Skin of body (tissue), 2 donors: ENCODE results near the gene GRIN1. TPM values are rescaled to one million over a fixed set of nuclear protein-coding genes. Genes with fewer than 3 reads are reported as not detected.

Experiments
- DNase-seq: peaks from one replicate; lab custom pipeline; 2025; lab: John Stamatoyannopoulos, UW
- total RNA-seq: library from RNA; depleted of rRNA; stranded (reverse); fragments of >200 nt; gene quantifications from one replicate; pipeline ENCODE4 v1.2.3, GENCODE V29; 2014

The GRIN1 gene
- total RNA-seq, 1 donor from 2014 or later = 0.89 TPM

GRCh38 chr9:137163365-137163715, 24.4 kb downstream of the GRIN1 start:
- DNase-seq = no peak

DNA sequence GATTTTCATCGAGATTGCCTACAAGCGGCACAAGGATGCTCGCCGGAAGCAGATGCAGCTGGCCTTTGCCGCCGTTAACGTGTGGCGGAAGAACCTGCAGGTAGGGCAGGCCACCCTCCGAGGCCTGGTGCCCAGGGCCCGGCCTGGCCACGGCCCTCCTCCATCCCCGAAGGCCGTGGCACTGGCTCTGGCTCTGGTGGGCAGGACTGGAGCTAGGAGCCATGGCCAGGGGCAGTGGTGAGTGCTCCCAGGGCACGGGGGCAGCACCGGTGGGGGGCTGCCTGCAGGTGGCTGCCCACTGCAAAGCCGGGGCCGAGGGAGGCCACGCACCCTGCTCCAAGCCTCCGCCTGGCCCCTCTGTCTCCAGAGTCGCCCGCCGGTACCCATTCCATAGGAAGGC, 24.9 kb downstream of the GRIN1 start:
- DNase-seq = no peak

DNA sequence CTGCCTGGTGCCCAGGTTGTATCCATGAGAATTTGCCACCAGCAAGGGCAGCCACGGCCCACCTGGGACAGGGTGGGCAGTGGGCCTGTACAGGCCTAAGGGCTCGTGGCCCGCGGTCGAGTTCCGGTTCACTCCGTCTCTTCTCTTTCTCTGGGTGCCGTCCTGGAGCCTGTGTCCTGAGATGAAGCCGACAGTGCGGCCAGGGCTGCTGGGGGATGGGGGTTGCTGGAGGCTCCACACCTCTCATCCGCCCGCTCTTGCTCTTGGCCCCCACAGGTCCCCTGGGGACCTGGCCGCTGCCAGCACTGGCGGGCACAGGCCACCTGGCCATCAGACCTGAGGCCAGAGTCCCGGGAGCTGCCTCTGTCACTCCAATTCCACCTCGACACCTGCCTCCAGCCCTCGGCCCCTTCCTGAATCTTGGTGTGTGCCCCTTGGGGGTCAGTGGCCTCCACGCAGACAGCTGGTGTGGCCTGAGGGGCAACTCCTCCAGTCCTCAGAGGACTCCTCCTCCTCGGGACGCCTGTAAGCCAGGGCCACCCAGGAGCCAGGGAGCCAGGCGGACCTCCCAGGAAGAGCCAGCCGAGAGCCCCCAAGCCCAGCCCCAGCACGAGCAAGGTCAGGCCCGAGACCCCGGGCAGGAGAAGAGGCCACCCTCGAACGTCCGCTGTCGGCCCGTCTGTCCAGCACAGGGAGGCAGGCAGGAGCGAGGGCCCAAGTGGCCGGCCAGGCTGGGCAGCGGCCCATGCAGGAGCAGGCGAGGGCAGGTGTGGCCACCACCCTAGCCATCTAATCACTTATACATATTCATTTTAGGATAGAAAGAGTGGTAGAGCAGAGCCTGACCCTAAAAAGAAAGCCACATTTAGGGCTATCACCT, 25.7 kb downstream of the GRIN1 start:
- no peak for DNase-seq

DNA sequence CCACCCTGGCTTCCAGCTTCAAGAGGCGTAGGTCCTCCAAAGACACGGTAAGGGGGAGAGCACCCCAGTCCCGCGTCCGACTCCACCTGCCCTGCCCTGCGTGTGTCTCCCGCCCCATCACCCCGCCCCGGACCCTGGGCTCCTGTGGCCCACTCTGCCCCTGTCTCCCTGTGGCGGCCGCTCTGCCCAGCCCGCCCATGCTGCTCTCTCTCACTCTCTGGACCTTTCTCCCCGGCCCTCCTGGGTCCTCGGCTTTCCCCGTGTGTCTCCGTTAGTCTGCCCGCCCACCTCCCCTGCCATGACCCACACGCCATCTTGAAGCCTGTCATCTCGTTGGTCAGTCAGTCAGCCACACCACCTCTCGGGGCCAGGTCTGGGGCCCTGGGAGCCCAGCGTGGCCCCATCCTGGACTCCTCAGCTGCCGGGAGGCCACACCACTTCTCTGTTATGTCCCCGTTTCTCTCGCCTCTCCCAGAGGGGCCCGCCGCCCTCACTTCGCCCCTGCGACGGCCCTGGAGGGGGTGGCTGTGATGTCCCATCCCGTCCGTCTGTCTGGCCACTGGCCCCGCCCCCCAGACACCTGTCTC, 26.4 kb downstream of the GRIN1 start:
- no peak for DNase-seq

- no peak for DNase-seq
Observed at GRCh38 chr9:137166380-137167229, 27.7 kb downstream of the GRIN1 start.

DNA sequence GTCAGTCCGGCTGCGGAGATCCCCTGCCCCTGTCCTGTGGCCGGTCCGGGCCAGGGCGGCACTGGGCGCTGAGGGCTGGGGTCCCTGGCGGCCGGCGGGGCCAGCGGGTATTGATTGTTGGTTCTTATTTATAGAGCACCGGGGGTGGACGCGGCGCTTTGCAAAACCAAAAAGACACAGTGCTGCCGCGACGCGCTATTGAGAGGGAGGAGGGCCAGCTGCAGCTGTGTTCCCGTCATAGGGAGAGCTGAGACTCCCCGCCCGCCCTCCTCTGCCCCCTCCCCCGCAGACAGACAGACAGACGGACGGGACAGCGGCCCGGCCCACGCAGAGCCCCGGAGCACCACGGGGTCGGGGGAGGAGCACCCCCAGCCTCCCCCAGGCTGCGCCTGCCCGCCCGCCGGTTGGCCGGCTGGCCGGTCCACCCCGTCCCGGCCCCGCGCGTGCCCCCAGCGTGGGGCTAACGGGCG, 28.4 kb downstream of the GRIN1 start:
- no peak for DNase-seq

DNA sequence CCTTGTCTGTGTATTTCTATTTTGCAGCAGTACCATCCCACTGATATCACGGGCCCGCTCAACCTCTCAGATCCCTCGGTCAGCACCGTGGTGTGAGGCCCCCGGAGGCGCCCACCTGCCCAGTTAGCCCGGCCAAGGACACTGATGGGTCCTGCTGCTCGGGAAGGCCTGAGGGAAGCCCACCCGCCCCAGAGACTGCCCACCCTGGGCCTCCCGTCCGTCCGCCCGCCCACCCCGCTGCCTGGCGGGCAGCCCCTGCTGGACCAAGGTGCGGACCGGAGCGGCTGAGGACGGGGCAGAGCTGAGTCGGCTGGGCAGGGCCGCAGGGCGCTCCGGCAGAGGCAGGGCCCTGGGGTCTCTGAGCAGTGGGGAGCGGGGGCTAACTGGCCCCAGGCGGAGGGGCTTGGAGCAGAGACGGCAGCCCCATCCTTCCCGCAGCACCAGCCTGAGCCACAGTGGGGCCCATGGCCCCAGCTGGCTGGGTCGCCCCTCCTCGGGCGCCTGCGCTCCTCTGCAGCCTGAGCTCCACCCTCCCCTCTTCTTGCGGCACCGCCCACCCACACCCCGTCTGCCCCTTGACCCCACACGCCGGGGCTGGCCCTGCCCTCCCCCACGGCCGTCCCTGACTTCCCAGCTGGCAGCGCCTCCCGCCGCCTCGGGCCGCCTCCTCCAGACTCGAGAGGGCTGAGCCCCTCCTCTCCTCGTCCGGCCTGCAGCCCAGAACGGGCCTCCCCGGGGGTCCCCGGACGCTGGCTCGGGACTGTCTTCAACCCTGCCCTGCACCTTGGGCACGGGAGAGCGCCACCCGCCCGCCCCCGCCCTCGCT, 29.0 kb downstream of the GRIN1 start:
- no peak for DNase-seq

GRCh38 chr9:137168573-137168903, 29.6 kb downstream of the GRIN1 start:
- DNase-seq = no peak

DNA sequence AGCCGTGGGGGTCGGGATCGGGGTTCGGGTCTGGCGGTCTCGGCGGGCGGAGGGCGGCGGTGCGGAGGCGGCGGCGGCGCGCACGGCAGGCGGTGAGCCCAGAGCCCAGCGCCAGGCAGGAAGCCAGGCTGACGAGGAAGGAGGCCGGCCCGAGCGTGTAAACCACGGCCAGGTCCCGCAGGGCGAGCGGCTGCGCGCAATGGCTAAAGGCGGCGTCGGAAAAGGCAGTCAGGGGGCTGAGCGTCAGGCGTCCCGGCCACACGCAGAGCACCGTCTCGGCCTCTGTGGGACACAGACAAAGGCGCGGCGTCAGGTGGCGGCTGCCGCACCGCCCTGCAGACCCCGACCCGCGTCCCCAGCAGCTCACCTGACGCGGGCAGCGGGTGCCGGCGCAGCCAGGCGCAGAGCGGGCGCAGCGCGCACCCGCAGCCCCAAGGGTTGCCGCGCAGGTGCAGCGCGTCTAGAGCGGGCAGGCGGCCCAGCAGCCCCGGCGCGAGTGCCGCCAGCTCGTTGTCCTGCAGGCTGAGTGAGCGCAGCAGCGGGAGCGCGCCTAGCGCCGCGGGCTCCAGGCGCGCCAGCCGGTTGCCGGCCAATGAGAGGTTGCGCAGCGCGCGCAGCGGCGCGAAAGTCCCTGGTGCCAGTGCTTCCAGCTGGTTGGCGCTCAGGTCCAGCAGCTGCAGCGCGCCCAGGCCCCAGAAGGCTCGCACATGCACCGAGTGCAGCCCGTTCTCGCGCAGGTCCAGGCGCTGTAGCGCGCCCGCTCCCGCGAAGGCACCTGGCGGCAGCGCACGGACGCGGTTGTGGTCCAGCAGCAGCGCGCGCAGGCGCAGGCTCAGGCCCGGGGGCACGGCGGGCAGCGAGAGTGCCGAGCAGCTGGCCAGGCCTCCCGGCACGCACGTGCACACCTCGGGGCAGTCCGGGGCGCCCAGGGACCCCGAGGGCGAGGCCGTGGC, 30.2 kb downstream of the GRIN1 start:
- no peak for DNase-seq

- no peak for DNase-seq
Observed at GRCh38 chr9:137169896-137170358, 31.0 kb downstream of the GRIN1 start, which contains the start of gene LRRC26. Gene LRRC26, minus strand, starts transcription at chr9:137170051. Its CDS starts 108 bp downstream, at chr9:137169943.

DNA sequence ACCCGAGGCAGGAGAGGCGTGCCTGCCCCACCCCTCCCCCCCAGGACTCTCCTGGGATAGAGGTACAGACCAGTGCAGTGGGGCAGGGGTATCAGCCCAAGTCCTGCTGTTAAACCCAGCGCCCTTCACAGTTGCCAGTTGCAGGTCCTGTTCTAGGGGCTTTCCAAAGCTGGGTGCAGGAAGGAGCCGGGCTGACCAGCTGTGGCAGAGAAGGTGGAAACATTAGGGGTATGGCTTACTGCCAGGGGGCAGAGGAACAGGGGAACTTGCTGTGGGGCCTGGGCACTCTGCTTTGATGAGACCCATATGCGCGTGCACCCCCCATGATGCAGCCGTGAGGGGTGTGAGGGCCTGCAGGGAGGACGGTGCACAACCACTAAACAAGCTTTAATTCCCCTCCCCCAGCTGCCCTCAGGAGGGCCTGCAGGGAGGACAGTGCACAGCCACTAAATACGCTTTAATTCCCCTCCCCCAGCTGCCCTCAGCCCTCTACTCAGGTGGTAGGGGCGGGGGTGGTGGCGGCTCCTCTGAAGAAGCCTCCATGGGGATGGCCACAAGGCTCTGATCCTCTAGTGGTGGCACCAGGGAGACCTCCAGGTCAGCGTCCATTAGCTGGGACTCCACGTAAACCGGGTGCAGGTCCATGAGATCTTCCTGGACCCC, 31.7 kb downstream of the GRIN1 start:
- no peak for DNase-seq

GRCh38 chr9:137171149-137171900, 32.4 kb downstream of the GRIN1 start:
- no peak for DNase-seq

DNA sequence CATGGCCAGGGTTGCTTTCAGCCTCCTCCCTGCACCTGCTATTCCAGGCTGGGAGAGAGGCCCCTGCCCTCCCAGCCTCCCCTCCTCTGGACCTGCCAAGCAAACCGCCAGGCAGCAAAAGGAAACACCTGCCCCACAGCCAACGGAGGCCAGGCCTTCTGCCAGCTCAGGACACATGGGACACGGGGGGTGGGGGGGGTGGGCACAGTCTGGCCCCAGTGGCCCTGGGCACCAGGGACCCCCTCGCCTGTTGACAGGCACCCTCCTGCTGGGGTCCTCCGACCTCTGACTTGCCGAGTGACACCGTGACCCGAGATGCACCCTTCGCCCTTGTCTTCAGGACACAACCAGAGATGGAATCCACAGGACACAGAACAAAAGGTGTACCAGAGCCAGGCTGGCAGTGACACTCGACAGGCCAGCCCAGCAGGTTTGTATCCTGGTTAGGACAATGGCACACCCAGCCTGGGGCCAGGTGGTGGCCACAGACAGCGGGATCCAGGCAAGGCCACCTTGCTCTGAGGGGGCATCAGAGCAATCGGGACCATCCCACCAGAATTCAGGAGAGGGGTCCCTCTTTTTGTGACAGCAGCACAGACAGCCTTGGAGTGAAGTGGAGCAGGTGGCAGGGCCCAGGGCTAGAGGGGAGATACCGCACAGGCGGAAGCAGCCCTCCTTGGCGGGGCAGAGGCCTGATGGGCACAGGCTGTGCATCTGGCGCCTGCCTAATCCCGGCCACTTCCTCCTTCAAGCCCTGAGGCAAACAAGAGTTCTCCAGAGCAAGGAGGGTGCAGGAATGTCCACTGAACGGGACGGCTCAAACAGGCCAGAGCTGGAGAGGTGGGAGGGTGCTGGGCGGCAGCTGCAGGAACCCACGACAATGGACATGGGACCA, 34.2 kb downstream of the GRIN1 start:
- no peak for DNase-seq

DNA sequence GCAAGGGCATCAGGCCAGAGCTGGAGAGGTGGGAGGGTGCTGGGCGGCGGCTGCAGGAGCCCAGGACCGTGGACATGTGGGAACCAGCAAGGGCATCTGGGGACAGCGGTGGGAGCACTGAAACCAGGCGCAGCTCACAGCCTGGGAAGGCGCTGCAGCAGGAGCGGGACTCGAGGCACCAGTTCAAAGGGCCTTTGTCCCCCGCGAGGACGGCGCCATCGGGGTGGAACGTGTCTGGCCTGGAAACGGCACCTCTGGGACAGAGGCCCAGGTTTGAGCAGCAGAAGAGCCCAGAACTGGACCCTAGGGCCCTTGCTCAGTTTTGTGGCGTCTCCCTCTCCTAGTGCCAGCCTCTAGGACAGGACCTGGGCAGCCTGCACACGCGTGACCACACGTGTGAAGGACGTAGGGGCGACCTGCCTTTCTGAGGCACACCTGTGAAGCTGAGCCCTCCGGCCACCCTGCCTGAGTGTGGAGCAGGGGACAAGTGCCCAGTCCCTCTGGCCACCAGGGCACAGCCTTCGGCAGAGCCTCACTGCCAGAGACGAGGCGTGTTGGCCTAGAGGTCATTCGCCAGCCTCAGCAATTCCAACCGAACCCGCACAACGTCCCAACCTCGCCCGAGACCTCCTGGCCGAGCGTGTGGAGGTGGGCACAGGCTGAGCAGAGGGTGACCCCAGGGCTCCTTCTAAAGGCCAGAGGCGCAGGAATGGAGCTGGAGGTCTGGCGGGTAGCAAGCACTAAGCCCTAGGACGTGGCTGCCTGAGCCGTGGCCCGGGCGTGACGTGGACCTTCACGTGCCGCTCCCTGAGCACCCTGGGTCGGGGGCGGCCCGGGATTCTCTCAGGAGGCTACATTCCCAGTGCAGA, 35.1 kb downstream of the GRIN1 start:
- no peak for DNase-seq

DNA sequence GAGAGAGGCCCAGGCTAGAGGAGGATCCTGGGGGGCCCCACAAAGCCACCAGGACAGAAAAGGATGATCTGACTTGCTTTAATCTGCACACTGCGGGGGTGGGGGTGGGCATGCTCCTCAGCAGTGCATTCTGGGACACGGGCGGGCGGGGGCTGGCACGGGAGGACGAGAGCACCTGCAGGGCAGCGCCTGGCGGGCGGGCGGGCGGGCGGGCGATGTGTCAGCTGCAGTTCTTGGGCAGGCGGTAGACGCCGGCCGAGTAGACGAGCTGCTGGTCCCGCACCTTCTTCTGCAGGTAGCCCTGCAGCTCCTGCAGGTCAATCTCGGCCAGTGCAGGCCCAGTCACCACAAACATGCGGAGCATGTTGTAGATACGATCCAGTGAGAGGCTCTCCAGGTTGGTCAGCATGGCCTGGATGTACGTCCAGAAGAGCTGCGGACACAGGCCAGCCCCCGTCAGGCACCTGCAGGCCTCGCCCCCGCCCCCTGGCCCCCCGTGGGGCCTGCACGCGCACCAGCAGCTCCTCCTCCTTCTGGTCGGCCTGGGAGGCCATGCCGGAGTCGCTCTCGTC, 35.9 kb downstream of the GRIN1 start:
- no peak for DNase-seq

- DNase-seq = no peak
Observed at GRCh38 chr9:137175345-137175961, 36.5 kb downstream of the GRIN1 start.
